COLO668 (cell line): Measurements from ENCODE around the gene SCARB2.

Experiments
- DNase-seq: peaks from one replicate; lab custom pipeline; 2025; ENCODE audit not compliant: unreplicated experiment; lab: John Stamatoyannopoulos, UW

SCARB2 gene

GRCh38 chr4:76155979-76156378 lies 57.6 kb downstream of the SCARB2 start:
- no peak for DNase-seq

GRCh38 chr4:76153356-76153755 lies 60.3 kb downstream of the SCARB2 start:
- no peak for DNase-seq

- peak; percentile 94 for DNase-seq
These were observed 65.3 kb downstream of the SCARB2 start, which contains the start of gene NUP54 for GRCh38 chr4:76148142-76148865. TSS of gene NUP54 (minus strand) at chr4:76148397. CDS start at chr4:76148374, 23 bp downstream.

GRCh38 chr4:76147454-76148141 lies 66.0 kb downstream of the SCARB2 start:
- peak; percentile 88 for DNase-seq

- no peak for DNase-seq
These were observed 69.1 kb downstream of the SCARB2 start for GRCh38 chr4:76144546-76144945.

GRCh38 chr4:76141241-76141640 lies 72.4 kb downstream of the SCARB2 start:
- no peak for DNase-seq

GRCh38 chr4:76127754-76128153 lies 85.9 kb downstream of the SCARB2 start:
- no peak for DNase-seq

GRCh38 chr4:76125816-76126215 lies 87.8 kb downstream of the SCARB2 start:
- DNase-seq, result no peak

GRCh38 chr4:76120199-76120598 lies 93.4 kb downstream of the SCARB2 start:
- no peak for DNase-seq

GRCh38 chr4:76117536-76117935 lies 96.1 kb downstream of the SCARB2 start:
- DNase-seq, result no peak

- no peak for DNase-seq
These were observed 96.8 kb downstream of the SCARB2 start for GRCh38 chr4:76116821-76117220.
